ENCODE data around the gene SFMBT2. TPM values are rescaled to one million over a fixed set of nuclear protein-coding genes. Genes with fewer than 3 reads are reported as not detected.
A peak's percentile ranks its signal among the peaks of the same experiment; 100 is the strongest.

The SFMBT2 gene
- total and polyA plus RNA-seq, 2 experiments from 2014 or later: 4.3 to 5.9 TPM

DNA sequence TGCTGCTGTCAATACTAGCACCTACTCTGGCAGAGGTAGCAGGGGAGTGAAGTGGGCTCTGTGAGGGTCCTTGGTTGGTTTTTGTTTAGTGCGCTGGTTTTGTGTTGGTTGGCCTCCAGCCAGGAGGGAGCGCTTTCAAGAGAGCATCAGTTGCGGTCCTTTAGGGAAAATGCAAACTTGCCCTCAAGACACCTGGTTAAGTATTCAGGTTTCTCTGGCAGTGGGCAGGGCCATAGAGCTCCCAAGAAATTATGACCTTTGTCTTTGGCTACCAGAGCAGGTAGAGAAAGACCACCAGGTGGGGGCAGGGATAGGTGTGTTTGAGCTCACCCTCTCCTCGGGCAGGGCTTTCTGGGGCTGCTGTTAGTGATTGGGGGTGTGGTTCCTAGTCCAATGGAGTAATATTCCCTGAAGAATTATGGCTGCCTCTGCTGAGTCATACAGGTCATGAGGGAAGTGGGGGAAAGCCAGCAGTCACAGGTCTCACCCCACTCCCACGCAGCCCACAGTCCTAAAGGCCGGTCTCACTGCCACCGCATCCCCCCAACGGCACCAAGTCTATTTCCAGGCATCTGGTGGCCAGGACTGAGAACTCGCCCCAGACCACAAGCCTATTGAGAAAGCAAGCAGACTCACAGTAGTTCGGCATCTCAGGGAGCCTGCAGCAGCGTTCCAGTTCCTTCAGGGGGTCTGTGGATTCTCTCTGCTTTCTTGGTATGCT lies 280.5 kb downstream of the SFMBT2 start:
- Histone ChIP-seq H3K9me3 (ENCODE audit: low read depth) (no peaks in the 10 kb centered on the region), H3K4me1 (ENCODE audit: low read depth) (no peaks in the 10 kb centered on the region), H3K4me3 (no peak overlapping the region), H3K27ac (no peak overlapping the region), H3K36me3 (no peaks in the 10 kb centered on the region), H3K27me3 (peaks cover 5% of the 10 kb centered on the region)
- no peak for DNase-seq (ENCODE audit: low read depth in 1 of 2, low spot score in 1 of 2)
- TF ChIP-seq, protein P1, sequence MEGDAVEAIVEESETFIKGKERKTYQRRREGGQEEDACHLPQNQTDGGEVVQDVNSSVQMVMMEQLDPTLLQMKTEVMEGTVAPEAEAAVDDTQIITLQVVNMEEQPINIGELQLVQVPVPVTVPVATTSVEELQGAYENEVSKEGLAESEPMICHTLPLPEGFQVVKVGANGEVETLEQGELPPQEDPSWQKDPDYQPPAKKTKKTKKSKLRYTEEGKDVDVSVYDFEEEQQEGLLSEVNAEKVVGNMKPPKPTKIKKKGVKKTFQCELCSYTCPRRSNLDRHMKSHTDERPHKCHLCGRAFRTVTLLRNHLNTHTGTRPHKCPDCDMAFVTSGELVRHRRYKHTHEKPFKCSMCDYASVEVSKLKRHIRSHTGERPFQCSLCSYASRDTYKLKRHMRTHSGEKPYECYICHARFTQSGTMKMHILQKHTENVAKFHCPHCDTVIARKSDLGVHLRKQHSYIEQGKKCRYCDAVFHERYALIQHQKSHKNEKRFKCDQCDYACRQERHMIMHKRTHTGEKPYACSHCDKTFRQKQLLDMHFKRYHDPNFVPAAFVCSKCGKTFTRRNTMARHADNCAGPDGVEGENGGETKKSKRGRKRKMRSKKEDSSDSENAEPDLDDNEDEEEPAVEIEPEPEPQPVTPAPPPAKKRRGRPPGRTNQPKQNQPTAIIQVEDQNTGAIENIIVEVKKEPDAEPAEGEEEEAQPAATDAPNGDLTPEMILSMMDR (IDR thresholded peaks at IDR 0.05; ENCODE audit: low read depth, low read length): no peak

GRCh38 chr10:7123774-7124173 lies 287.1 kb downstream of the SFMBT2 start:
- TF ChIP-seq, protein P1 (IDR thresholded peaks at IDR 0.05; ENCODE audit: low read depth, low read length): no peak
- Histone ChIP-seq H3K27ac (no peak overlapping the region), H3K27me3 (peaks cover 18% of the 10 kb centered on the region), H3K4me1 (ENCODE audit: low read depth) (no peaks in the 10 kb centered on the region), H3K4me3 (no peak overlapping the region), H3K36me3 (no peaks in the 10 kb centered on the region), H3K9me3 (ENCODE audit: low read depth) (no peaks in the 10 kb centered on the region)
- no peak for DNase-seq (ENCODE audit: low read depth in 1 of 2, low spot score in 1 of 2)

GRCh38 chr10:7122561-7122960 lies 288.3 kb downstream of the SFMBT2 start:
- H3K27me3 ChIP-seq: peaks cover 18% of the 10 kb centered on the region
- H3K36me3 ChIP-seq: no peaks in the 10 kb centered on the region
- H3K4me3 ChIP-seq: no peak overlapping the region
- DNase-seq (ENCODE audit: low read depth in 1 of 2, low spot score in 1 of 2): no peak
- H3K9me3 ChIP-seq (ENCODE audit: low read depth): no peaks in the 10 kb centered on the region
- TF ChIP-seq, protein P1 (IDR thresholded peaks at IDR 0.05; ENCODE audit: low read depth, low read length): no peak
- H3K4me1 ChIP-seq (ENCODE audit: low read depth): no peaks in the 10 kb centered on the region
- no peak overlapping the region for H3K27ac ChIP-seq

- TF ChIP-seq, protein P1 (IDR thresholded peaks at IDR 0.05; ENCODE audit: low read depth, low read length): peak; percentile 74
- Histone ChIP-seq H3K27me3 (peaks cover 18% of the 10 kb centered on the region), H3K4me1 (ENCODE audit: low read depth) (no peaks in the 10 kb centered on the region), H3K27ac (no peak overlapping the region), H3K4me3 (no peak overlapping the region), H3K36me3 (no peaks in the 10 kb centered on the region), H3K9me3 (ENCODE audit: low read depth) (no peaks in the 10 kb centered on the region)
- DNase-seq (ENCODE audit: low read depth in 1 of 2, low spot score in 1 of 2): peak; percentile 51 to 80
These were observed 289.6 kb downstream of the SFMBT2 start for GRCh38 chr10:7121154-7121797.

- Histone ChIP-seq H3K36me3 (no peaks in the 10 kb centered on the region), H3K4me3 (no peak overlapping the region), H3K27me3 (peaks cover 7% of the 10 kb centered on the region), H3K4me1 (ENCODE audit: low read depth) (no peaks in the 10 kb centered on the region), H3K27ac (no peak overlapping the region), H3K9me3 (ENCODE audit: low read depth) (no peaks in the 10 kb centered on the region)
- peak in 1 of 2 donors; percentile 33 for DNase-seq (ENCODE audit: low read depth in 1 of 2, low spot score in 1 of 2)
- TF ChIP-seq, protein P1 (IDR thresholded peaks at IDR 0.05; ENCODE audit: low read depth, low read length): no peak
These were observed 291.4 kb downstream of the SFMBT2 start for GRCh38 chr10:7119325-7120015.
